K562 (cell line): ENCODE results near the gene DBI. TPM values are rescaled to one million over a fixed set of nuclear protein-coding genes. Genes with fewer than 3 reads are reported as not detected.

ENCODE experiments used
- ASH1L ChIP-seq: fragments of 450-650 bp; IDR thresholded peaks from 2 replicates; pipeline ENCODE4 v1.6.1; 2018; ENCODE audit warnings: borderline replicate concordance, mild to moderate bottlenecking, low read depth; ENCODE audit not compliant: partially characterized antibody
- ATF6 ChIP-seq: sonication (generic); formaldehyde crosslinking; IDR thresholded peaks from 2 replicates; pipeline ENCODE4 v1.4.0; 2020; ENCODE audit warnings: mild to moderate bottlenecking, missing genetic modification reagents
- CCNT2 ChIP-seq: IDR thresholded peaks from 2 replicates; pipeline ENCODE4 v1.6.1; 2011; ENCODE audit warnings: borderline replicate concordance, low read depth, mild to moderate bottlenecking, moderate library complexity, mixed read lengths, low read length; ENCODE audit not compliant: insufficient read length; ENCODE audit errors: extremely low read depth
- ETS2 ChIP-seq: IDR thresholded peaks from 2 replicates; pipeline ENCODE4 v1.6.1; 2016; ENCODE audit warnings: borderline replicate concordance, missing genetic modification characterization, mild to moderate bottlenecking, moderate library complexity, missing compliant biosample characterization; ENCODE audit not compliant: poor library complexity, severe bottlenecking
- GATAD2B ChIP-seq: fragments of 450-650 bp; IDR thresholded peaks from 2 replicates; pipeline ENCODE4 v1.6.1; 2017; ENCODE audit warnings: mild to moderate bottlenecking, borderline replicate concordance
- MED1 ChIP-seq: sonication (generic); formaldehyde crosslinking; IDR thresholded peaks from 2 replicates; pipeline ENCODE4 v1.8.1; 2023; ENCODE audit warnings: missing genetic modification reagents, borderline replicate concordance
- NCOA2 ChIP-seq, 2 experiments: fragments of 450-650 bp; IDR thresholded peaks; 2 replicates each; pipeline ENCODE4 v1.6.1; 2018; ENCODE audit warnings: mild to moderate bottlenecking in 2 of 2, moderate library complexity in 1 of 2; ENCODE audit not compliant: partially characterized antibody in 2 of 2
- NFRKB ChIP-seq: fragments of 450-650 bp; IDR thresholded peaks from 2 replicates; pipeline ENCODE4 v1.6.1; 2016; ENCODE audit warnings: low read depth
- SAFB ChIP-seq: fragments of 200-400 bp; formaldehyde crosslinking; IDR thresholded peaks from 2 replicates; pipeline ENCODE4 v1.6.1; 2017; ENCODE audit warnings: low read depth, low read length, borderline replicate concordance
- SREBF1 ChIP-seq: fragments of 150-350 bp; IDR thresholded peaks from 2 replicates; pipeline ENCODE4 v1.6.1; 2014; ENCODE audit warnings: antibody characterized with exemption, low read depth, low read length, borderline replicate concordance
- XRCC4 ChIP-seq: IDR thresholded peaks from one replicate; pipeline ENCODE4 v1.6.1; 2011; ENCODE audit not compliant: insufficient read depth, insufficient read length; ENCODE audit errors: extremely low read depth
- ZBTB5 ChIP-seq: fragments of 450-650 bp; IDR thresholded peaks from 2 replicates; pipeline ENCODE4 v1.6.1; 2017; ENCODE audit warnings: antibody characterized with exemption
- ZNF121 ChIP-seq: sonication (generic); formaldehyde crosslinking; conservative IDR thresholded peaks from 2 replicates; pipeline ENCODE4 v1.8.0; 2022; ENCODE audit warnings: missing genetic modification reagents
- ZNF511 ChIP-seq: sonication (generic); formaldehyde crosslinking; IDR thresholded peaks from 2 replicates; pipeline ENCODE4 v1.8.0; 2022; ENCODE audit warnings: mild to moderate bottlenecking, missing genetic modification reagents
- polyA plus RNA-seq, 8 experiments: library from polyadenylated mRNA; depleted of rRNA in 4 of 8; stranded (reverse) in 5 of 8; unstranded in 3 of 8; fragments of >200 nt; fragmentation: Nextera tagmentation in 2 of 8; fragmentation: Illumina TruSeq in 1 of 8; extraction: Ambion mirVana in 2 of 8; extraction: Trizol in 1 of 8; gene quantifications; 2 replicates each; pipeline versions ENCODE4 v1.2.1 to v1.2.3, GENCODE V29; 2011 to 2014; ENCODE audit warnings: inconsistent platforms in 1 of 8, missing spikeins in 1 of 8
- total RNA-seq, 7 experiments: library from RNA; depleted of rRNA in 6 of 7; stranded (reverse); fragments of >200 nt in 6 of 7; fragmentation: Illumina TruSeq in 2 of 7; extraction: Trizol in 2 of 7; gene quantifications; 2 replicates each; pipeline versions ENCODE4 v1.2.1 to v1.2.3, GENCODE V29; 2011 to 2021; ENCODE audit warnings: low replicate concordance in 1 of 7

The DBI gene
- total and polyA plus RNA-seq, 9 of the 15 experiments (the other 6 are each of a cell fraction or from before 2014, with no cell fraction given): 55.8 to 443 (median 194) TPM

GRCh38 chr2:119409506-119409905 lies 42.7 kb downstream of the DBI start (continued):
- TF ChIP-seq ZBTB5: no peak
- TF ChIP-seq NFRKB: no peak
- TF ChIP-seq ATF6: no peak
- no peak for TF ChIP-seq SREBF1
- TF ChIP-seq GATAD2B: no peak
- no peak for TF ChIP-seq XRCC4
- TF ChIP-seq MED1 (CRISPR knock-in tag): no peak
- TF ChIP-seq ZNF121 (CRISPR knock-in tag): no peak
- no peak for TF ChIP-seq ETS2 (tag)
- no peak for TF ChIP-seq ASH1L
- TF ChIP-seq CCNT2: no peak
- no peak for TF ChIP-seq NCOA2 (IDR thresholded peaks at IDR 0.05; ENCODE audit: partially characterized antibody in 2 of 2)
- no peak for TF ChIP-seq ZNF511 (CRISPR knock-in tag)
- TF ChIP-seq SAFB: no peak
